ENCODE measurements around the gene PCDH12. TPM values are rescaled to one million over a fixed set of nuclear protein-coding genes. Genes with fewer than 3 reads are reported as not detected.

The PCDH12 gene
- 1.6 TPM for polyA plus RNA-seq (2012; ENCODE audit: insufficient read length, low read depth)

GRCh38 chr5:141958113-141958512 lies at the start of gene PCDH12:
Gene PCDH12 (minus strand): TSS chr5:141958202. CDS start chr5:141957851, 351 bp downstream.
- TF ChIP-seq SIN3A (IDR thresholded peaks at IDR 0.05; ENCODE audit: borderline replicate concordance, insufficient read depth, low read length), result 0 out of 2 replicates have a peak, but pooled peaks have one; percentile 45
- peak; percentile 45; the same call in 1 of the 2 replicates for TF ChIP-seq POLR2AphosphoS5 (IDR thresholded peaks at IDR 0.05; ENCODE audit: low read depth, low read length)
- TF ChIP-seq TAF1 (IDR thresholded peaks at IDR 0.05; ENCODE audit: borderline replicate concordance, insufficient read depth, low read length), result 0 out of 2 replicates have a peak, but pooled peaks have one; percentile 15
- TF ChIP-seq FOXP2 (optimal IDR thresholded peaks at IDR 0.05; ENCODE audit: borderline replicate concordance, extremely low read depth, extremely low read length, insufficient read depth), result peak; percentile 42
- TF ChIP-seq, protein P1, sequence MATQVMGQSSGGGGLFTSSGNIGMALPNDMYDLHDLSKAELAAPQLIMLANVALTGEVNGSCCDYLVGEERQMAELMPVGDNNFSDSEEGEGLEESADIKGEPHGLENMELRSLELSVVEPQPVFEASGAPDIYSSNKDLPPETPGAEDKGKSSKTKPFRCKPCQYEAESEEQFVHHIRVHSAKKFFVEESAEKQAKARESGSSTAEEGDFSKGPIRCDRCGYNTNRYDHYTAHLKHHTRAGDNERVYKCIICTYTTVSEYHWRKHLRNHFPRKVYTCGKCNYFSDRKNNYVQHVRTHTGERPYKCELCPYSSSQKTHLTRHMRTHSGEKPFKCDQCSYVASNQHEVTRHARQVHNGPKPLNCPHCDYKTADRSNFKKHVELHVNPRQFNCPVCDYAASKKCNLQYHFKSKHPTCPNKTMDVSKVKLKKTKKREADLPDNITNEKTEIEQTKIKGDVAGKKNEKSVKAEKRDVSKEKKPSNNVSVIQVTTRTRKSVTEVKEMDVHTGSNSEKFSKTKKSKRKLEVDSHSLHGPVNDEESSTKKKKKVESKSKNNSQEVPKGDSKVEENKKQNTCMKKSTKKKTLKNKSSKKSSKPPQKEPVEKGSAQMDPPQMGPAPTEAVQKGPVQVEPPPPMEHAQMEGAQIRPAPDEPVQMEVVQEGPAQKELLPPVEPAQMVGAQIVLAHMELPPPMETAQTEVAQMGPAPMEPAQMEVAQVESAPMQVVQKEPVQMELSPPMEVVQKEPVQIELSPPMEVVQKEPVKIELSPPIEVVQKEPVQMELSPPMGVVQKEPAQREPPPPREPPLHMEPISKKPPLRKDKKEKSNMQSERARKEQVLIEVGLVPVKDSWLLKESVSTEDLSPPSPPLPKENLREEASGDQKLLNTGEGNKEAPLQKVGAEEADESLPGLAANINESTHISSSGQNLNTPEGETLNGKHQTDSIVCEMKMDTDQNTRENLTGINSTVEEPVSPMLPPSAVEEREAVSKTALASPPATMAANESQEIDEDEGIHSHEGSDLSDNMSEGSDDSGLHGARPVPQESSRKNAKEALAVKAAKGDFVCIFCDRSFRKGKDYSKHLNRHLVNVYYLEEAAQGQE (IDR thresholded peaks at IDR 0.05; ENCODE audit: insufficient read depth in 1 of 2, low read depth in 2 of 2, low read length in 2 of 2), result peak; percentile 75 to 81

- TF ChIP-seq POLR2AphosphoS5 (IDR thresholded peaks at IDR 0.05; ENCODE audit: low read depth, low read length) (no peak), TAF1 (IDR thresholded peaks at IDR 0.05; ENCODE audit: borderline replicate concordance, insufficient read depth, low read length) (no peak), FOXP2 (optimal IDR thresholded peaks at IDR 0.05; ENCODE audit: borderline replicate concordance, extremely low read depth, extremely low read length, insufficient read depth) (no peak), SIN3A (IDR thresholded peaks at IDR 0.05; ENCODE audit: borderline replicate concordance, insufficient read depth, low read length) (no peak)
- TF ChIP-seq, protein P1 (IDR thresholded peaks at IDR 0.05; ENCODE audit: insufficient read depth in 1 of 2, low read depth in 2 of 2, low read length in 2 of 2), result no peak
Measured at GRCh38 chr5:142007237-142007544, 49.2 kb upstream of the PCDH12 start.

- TF ChIP-seq FOXP2 (optimal IDR thresholded peaks at IDR 0.05; ENCODE audit: borderline replicate concordance, extremely low read depth, extremely low read length, insufficient read depth) (no peak), POLR2AphosphoS5 (IDR thresholded peaks at IDR 0.05; ENCODE audit: low read depth, low read length) (no peak), SIN3A (IDR thresholded peaks at IDR 0.05; ENCODE audit: borderline replicate concordance, insufficient read depth, low read length) (no peak), TAF1 (IDR thresholded peaks at IDR 0.05; ENCODE audit: borderline replicate concordance, insufficient read depth, low read length) (no peak)
- TF ChIP-seq, protein P1 (IDR thresholded peaks at IDR 0.05; ENCODE audit: insufficient read depth in 1 of 2, low read depth in 2 of 2, low read length in 2 of 2), result no peak
Measured at GRCh38 chr5:142006363-142007236, 48.6 kb upstream of the PCDH12 start.

DNA sequence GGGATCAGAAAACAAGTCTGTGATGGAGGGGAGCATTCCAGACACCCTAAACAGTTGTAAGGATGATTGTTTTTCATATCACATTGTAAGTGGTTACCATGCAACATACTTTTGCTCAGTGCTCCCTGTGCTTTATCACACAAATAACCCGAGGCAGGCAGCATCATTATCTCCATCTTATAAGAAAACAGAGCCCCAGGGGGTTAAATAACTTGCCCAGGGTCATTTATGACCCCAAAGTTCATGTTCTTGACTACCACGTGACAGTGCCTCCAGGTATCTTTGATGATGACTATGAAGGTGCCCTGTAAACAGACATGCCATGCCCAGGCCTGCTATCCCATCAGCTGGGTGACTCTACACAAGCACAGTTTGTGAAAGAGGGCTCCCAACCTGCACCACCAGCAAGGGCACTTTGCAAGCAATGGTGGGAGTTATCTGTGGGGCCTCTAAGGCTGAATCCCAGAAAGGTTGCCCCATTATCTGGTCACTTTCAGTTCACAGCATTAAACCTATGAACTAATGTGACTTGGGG lies 45.3 kb upstream of the PCDH12 start:
- TF ChIP-seq SIN3A (IDR thresholded peaks at IDR 0.05; ENCODE audit: borderline replicate concordance, insufficient read depth, low read length) (no peak), POLR2AphosphoS5 (IDR thresholded peaks at IDR 0.05; ENCODE audit: low read depth, low read length) (no peak), FOXP2 (optimal IDR thresholded peaks at IDR 0.05; ENCODE audit: borderline replicate concordance, extremely low read depth, extremely low read length, insufficient read depth) (no peak), TAF1 (IDR thresholded peaks at IDR 0.05; ENCODE audit: borderline replicate concordance, insufficient read depth, low read length) (no peak)
- TF ChIP-seq, protein P1 (IDR thresholded peaks at IDR 0.05; ENCODE audit: insufficient read depth in 1 of 2, low read depth in 2 of 2, low read length in 2 of 2), result no peak
